H9 (cell line): ENCODE results near the gene ZNF684. TPM values are rescaled to one million over a fixed set of nuclear protein-coding genes. Genes with fewer than 3 reads are reported as not detected.

Experiments
- DNase-seq: peaks from one replicate; pipeline ENCODE4 v3.0.0-alpha.2; 2017
- H2AFZ ChIP-seq: one replicate; pipeline ENCODE4 v1.6.1; 2013; ENCODE audit warnings: mild to moderate bottlenecking, low read length, control low read depth, moderate library complexity
- H2AK5ac ChIP-seq: 2 replicates; pipeline ENCODE4 v1.6.1; 2013; ENCODE audit warnings: low read length, control low read depth, mixed read lengths; ENCODE audit not compliant: insufficient read length
- H2BK120ac ChIP-seq: one replicate; pipeline ENCODE4 v1.6.1; 2013; ENCODE audit warnings: low read depth, mild to moderate bottlenecking, low read length, control low read depth, inconsistent platforms; ENCODE audit not compliant: poor library complexity, severe bottlenecking
- H2BK12ac ChIP-seq: 2 replicates; pipeline ENCODE4 v1.6.1; 2013; ENCODE audit warnings: low read length, control low read depth, mixed read lengths, low read depth; ENCODE audit not compliant: insufficient read length
- H2BK15ac ChIP-seq: 2 replicates; pipeline ENCODE4 v1.6.1; 2013; ENCODE audit warnings: low read depth, low read length, control low read depth
- H2BK20ac ChIP-seq: one replicate; pipeline ENCODE4 v1.6.1; 2013; ENCODE audit warnings: low read depth, mild to moderate bottlenecking, low read length, control low read depth, inconsistent platforms; ENCODE audit not compliant: poor library complexity, severe bottlenecking
- H2BK5ac ChIP-seq: 2 replicates; pipeline ENCODE4 v1.6.1; 2013; ENCODE audit warnings: low read length, control low read depth, mixed read lengths; ENCODE audit not compliant: insufficient read length
- H3K14ac ChIP-seq: 2 replicates; pipeline ENCODE4 v1.6.1; 2013; ENCODE audit warnings: low read length, control low read depth; ENCODE audit not compliant: insufficient read depth
- H3K18ac ChIP-seq: 2 replicates; pipeline ENCODE4 v1.6.1; 2013; ENCODE audit warnings: low read depth, mild to moderate bottlenecking, mixed read lengths, low read length, control low read depth; ENCODE audit not compliant: insufficient read length
- H3K23ac ChIP-seq: 2 replicates; pipeline ENCODE4 v1.6.1; 2013; ENCODE audit warnings: low read length, control low read depth, mixed read lengths, low read depth; ENCODE audit not compliant: insufficient read length
- H3K23me2 ChIP-seq: 2 replicates; pipeline ENCODE4 v1.6.1; 2013; ENCODE audit warnings: low read depth, mild to moderate bottlenecking, mixed read lengths, low read length, control low read depth; ENCODE audit not compliant: insufficient read length, poor library complexity, severe bottlenecking
- H3K27ac ChIP-seq: 2 replicates; pipeline ENCODE4 v1.5.1; 2013; ENCODE audit warnings: low read length, control low read depth, mixed read lengths, low read depth; ENCODE audit not compliant: insufficient read length
- H3K27me3 ChIP-seq: 2 replicates; pipeline ENCODE4 v1.6.1; 2013; ENCODE audit warnings: low read length, control low read depth, inconsistent platforms; ENCODE audit not compliant: insufficient read depth
- H3K4ac ChIP-seq: 2 replicates; pipeline ENCODE4 v1.6.1; 2013; ENCODE audit warnings: low read depth, mild to moderate bottlenecking, control low read depth, inconsistent platforms, low read length, moderate library complexity
- H3K4me1 ChIP-seq: 2 replicates; pipeline ENCODE4 v1.6.1; 2013; ENCODE audit warnings: low read length, control low read depth, inconsistent platforms; ENCODE audit not compliant: insufficient read depth
- H3K4me2 ChIP-seq: 2 replicates; pipeline ENCODE4 v1.6.1; 2013; ENCODE audit warnings: low read length, control low read depth, mixed read lengths; ENCODE audit not compliant: insufficient read length, insufficient read depth
- H3K56ac ChIP-seq: 2 replicates; pipeline ENCODE4 v1.6.1; 2013; ENCODE audit warnings: low read depth, mild to moderate bottlenecking, mixed read lengths, low read length, control low read depth; ENCODE audit not compliant: insufficient read length
- H3K79me1 ChIP-seq: 2 replicates; pipeline ENCODE4 v1.6.1; 2013; ENCODE audit warnings: low read depth, mild to moderate bottlenecking, moderate library complexity, low read length, control low read depth, inconsistent platforms; ENCODE audit not compliant: insufficient read depth, poor library complexity, severe bottlenecking
- H3K79me2 ChIP-seq: 2 replicates; pipeline ENCODE4 v1.6.1; 2013; ENCODE audit warnings: low read length, control low read depth, inconsistent platforms; ENCODE audit not compliant: insufficient read depth
- H3K9ac ChIP-seq: 2 replicates; pipeline ENCODE4 v1.6.1; 2013; ENCODE audit warnings: low read length, control low read depth, mixed read lengths; ENCODE audit not compliant: insufficient read length; ENCODE audit errors: extremely low read depth
- H3K9me3 ChIP-seq: one replicate; pipeline ENCODE4 v1.6.1; 2013; ENCODE audit warnings: low read depth, low read length, inconsistent platforms; ENCODE audit not compliant: control insufficient read depth
- H3T11ph ChIP-seq: one replicate; pipeline ENCODE4 v1.6.1; 2013; ENCODE audit warnings: mild to moderate bottlenecking, low read length, control low read depth, inconsistent platforms
- H4K20me1 ChIP-seq: one replicate; pipeline ENCODE4 v1.6.1; 2013; ENCODE audit not compliant: control insufficient read depth, insufficient read length, insufficient read depth
- H4K5ac ChIP-seq: 2 replicates; pipeline ENCODE4 v1.6.1; 2013; ENCODE audit warnings: low read depth, mild to moderate bottlenecking, mixed read lengths, low read length, control low read depth; ENCODE audit not compliant: insufficient read length
- H4K8ac ChIP-seq: replicated peaks from 2 replicates; pipeline ENCODE4 v1.6.1; 2013; ENCODE audit warnings: low read length, control low read depth, mixed read lengths, low read depth; ENCODE audit not compliant: insufficient read length
- H4K91ac ChIP-seq: 2 replicates; pipeline ENCODE4 v1.6.1; 2013; ENCODE audit warnings: low read depth, mild to moderate bottlenecking, moderate library complexity, mixed read lengths, low read length, control low read depth; ENCODE audit not compliant: insufficient read length
- H3K27ac Mint-ChIP-seq, 3 experiments: 2 replicates in 2 of 3; 3 replicates in 1 of 3; pipeline ENCODE4 v1.8.0; 2020 to 2021; ENCODE audit warnings: mixed read lengths in 3 of 3, mild to moderate bottlenecking in 1 of 3, moderate library complexity in 1 of 3
- H3K27me3 Mint-ChIP-seq: 2 replicates; pipeline ENCODE4 v1.8.0; 2021; ENCODE audit warnings: low read depth, mild to moderate bottlenecking, moderate library complexity, mixed read lengths
- H3K36me3 Mint-ChIP-seq, 3 experiments: 2 replicates in 2 of 3; 3 replicates in 1 of 3; pipeline ENCODE4 v1.8.0; 2020 to 2021; ENCODE audit warnings: low read depth in 3 of 3, mixed read lengths in 3 of 3; ENCODE audit not compliant: insufficient read depth in 1 of 3
- H3K4me1 Mint-ChIP-seq, 2 experiments: 2 replicates each; pipeline ENCODE4 v1.8.0; 2020; ENCODE audit warnings: mixed read lengths in 2 of 2
- H3K4me3 Mint-ChIP-seq, 2 experiments: 2 replicates in 1 of 2; 3 replicates in 1 of 2; pipeline ENCODE4 v1.8.0; 2020 to 2021; ENCODE audit warnings: mild to moderate bottlenecking in 2 of 2, mixed read lengths in 2 of 2, moderate library complexity in 1 of 2
- H3K9me3 Mint-ChIP-seq, 2 experiments: 2 replicates in 1 of 2; 3 replicates in 1 of 2; pipeline ENCODE4 v1.8.0; 2020; ENCODE audit warnings: mild to moderate bottlenecking in 2 of 2, mixed read lengths in 2 of 2, moderate library complexity in 1 of 2
- total RNA-seq: library from RNA; stranded (reverse); gene quantifications from 2 replicates; pipeline ENCODE4 v1.2.1, GENCODE V29; 2021
- TF ChIP-seq, protein P1 (sequence below): fragments of 200-600 bp; sonication (generic); conservative IDR thresholded peaks from 3 replicates; pipeline ENCODE4 v1.8.0; 2021; ENCODE audit warnings: antibody characterized with exemption, mild to moderate bottlenecking

ZNF684 gene
- total RNA-seq, 1 experiment from 2014 or later, result 6.5 TPM

DNA sequence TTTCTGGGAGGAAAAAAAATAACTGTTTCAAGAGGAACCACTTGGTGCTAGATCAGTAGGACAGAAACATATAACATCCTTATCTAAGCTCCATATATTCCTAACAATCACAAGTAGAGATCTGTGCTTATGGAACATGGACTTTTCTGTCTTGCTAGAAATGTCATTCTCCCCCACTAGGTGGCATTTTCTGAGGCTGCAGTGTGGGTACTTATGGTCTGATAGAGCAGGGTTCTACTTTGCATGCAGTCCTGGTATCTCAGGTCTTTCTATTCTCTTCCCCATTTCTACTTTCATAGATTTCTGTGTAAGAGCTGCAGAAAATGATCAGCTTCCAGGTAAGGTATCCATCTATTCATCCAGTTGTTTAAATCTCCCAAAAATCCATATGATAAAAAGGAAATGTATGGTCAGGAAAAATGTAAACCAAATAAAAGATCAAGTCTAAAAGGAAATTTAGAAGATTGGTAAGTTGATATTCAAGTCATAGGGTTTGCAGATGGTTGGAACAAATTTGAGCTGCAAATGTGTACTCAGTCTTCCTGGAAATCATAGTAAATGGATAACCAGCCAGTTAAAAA, 1.5 kb downstream of the ZNF684 start:
- Histone ChIP-seq H3K4me2 (peak overlapping the region; percentile 95), H2AK5ac (no peak overlapping the region), H3K9me3 (no peaks in the 10 kb centered on the region), H3T11ph (no peak overlapping the region), H2BK5ac (no peak overlapping the region), H3K27ac (no peak overlapping the region), H3K79me2 (no peaks in the 10 kb centered on the region), H3K18ac (no peak overlapping the region), H3K9ac (no peak overlapping the region), H4K8ac (no peak overlapping the region), H2AFZ (no peak overlapping the region), H3K27me3 (no peaks in the 10 kb centered on the region), H2BK120ac (no peak overlapping the region), H3K4me1 (no peaks in the 10 kb centered on the region), H3K79me1 (no peaks in the 10 kb centered on the region), H2BK15ac (no peak overlapping the region), H4K5ac (no peak overlapping the region), H3K56ac (no peak overlapping the region), H3K23ac (no peak overlapping the region), H3K4ac (no peak overlapping the region), H4K91ac (no peak overlapping the region), H2BK12ac (no peak overlapping the region), H4K20me1 (no peaks in the 10 kb centered on the region), H3K23me2 (peaks cover 10% of the 10 kb centered on the region), H3K14ac (no peak overlapping the region), H2BK20ac (no peak overlapping the region)
- Mint-ChIP-seq H3K9me3 (peaks cover 0 to 2% of the 10 kb centered on the region in 2 experiments; a peak in 2 of 5 replicates), H3K27ac (no peak overlapping the region), H3K36me3 (peaks cover 11 to 18% (median 11%) of the 10 kb centered on the region in 3 experiments; a peak in 5 of 7 replicates), H3K27me3 (peaks cover 4% of the 10 kb centered on the region), H3K4me3 (peak overlapping the region; percentile 97 to 99; a peak in 4 of 5 replicates), H3K4me1 (peaks cover 12 to 18% of the 10 kb centered on the region in 2 experiments)
- TF ChIP-seq, protein P1, sequence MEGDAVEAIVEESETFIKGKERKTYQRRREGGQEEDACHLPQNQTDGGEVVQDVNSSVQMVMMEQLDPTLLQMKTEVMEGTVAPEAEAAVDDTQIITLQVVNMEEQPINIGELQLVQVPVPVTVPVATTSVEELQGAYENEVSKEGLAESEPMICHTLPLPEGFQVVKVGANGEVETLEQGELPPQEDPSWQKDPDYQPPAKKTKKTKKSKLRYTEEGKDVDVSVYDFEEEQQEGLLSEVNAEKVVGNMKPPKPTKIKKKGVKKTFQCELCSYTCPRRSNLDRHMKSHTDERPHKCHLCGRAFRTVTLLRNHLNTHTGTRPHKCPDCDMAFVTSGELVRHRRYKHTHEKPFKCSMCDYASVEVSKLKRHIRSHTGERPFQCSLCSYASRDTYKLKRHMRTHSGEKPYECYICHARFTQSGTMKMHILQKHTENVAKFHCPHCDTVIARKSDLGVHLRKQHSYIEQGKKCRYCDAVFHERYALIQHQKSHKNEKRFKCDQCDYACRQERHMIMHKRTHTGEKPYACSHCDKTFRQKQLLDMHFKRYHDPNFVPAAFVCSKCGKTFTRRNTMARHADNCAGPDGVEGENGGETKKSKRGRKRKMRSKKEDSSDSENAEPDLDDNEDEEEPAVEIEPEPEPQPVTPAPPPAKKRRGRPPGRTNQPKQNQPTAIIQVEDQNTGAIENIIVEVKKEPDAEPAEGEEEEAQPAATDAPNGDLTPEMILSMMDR, result peak; percentile 80
- DNase-seq, result no peak
